ENCODE data around the gene B3GALT6. TPM values are rescaled to one million over a fixed set of nuclear protein-coding genes. Genes with fewer than 3 reads are reported as not detected.

Gene B3GALT6
- total RNA-seq, 1 experiment from 2014 or later = 8.6 TPM

GRCh38 chr1:1254667-1254998 is 22.6 kb downstream of the B3GALT6 start:
- H3K9me3 ChIP-seq (ENCODE audit: low read length) = no peaks in the 10 kb centered on the region
- H3K4me3 ChIP-seq (ENCODE audit: low read length) = no peak overlapping the region
- no peak overlapping the region for H3K27ac ChIP-seq (ENCODE audit: low read length)
- no peak for DNase-seq
- 0 out of 2 replicates have a peak, but pooled peaks cover 7% of the 10 kb centered on the region for H4K20me1 ChIP-seq (ENCODE audit: insufficient read depth, low read depth, low read length)
- H3K9me2 ChIP-seq (replicated peaks; ENCODE audit: insufficient read depth, low read length) = no peaks in the 10 kb centered on the region
- H3K79me2 ChIP-seq (ENCODE audit: low read length) = no peaks in the 10 kb centered on the region
- H3K4me1 ChIP-seq (ENCODE audit: low read length) = no peaks in the 10 kb centered on the region
- H2AFZ ChIP-seq (ENCODE audit: low read length) = no peak overlapping the region
- no peak overlapping the region for H3K4me2 ChIP-seq (ENCODE audit: low read depth, low read length, poor library complexity, severe bottlenecking)
- no peak overlapping the region for H3K9ac ChIP-seq (ENCODE audit: low read length)
- H3K36me3 ChIP-seq (ENCODE audit: insufficient read depth, low read length) = 0 out of 2 replicates have a peak, but pooled peaks cover 4% of the 10 kb centered on the region
- H3K27me3 ChIP-seq (ENCODE audit: low read length) = no peaks in the 10 kb centered on the region

- Histone ChIP-seq H3K79me2 (ENCODE audit: low read length) (no peaks in the 10 kb centered on the region), H3K9me3 (ENCODE audit: low read length) (no peaks in the 10 kb centered on the region), H3K27ac (ENCODE audit: low read length) (no peak overlapping the region), H3K27me3 (ENCODE audit: low read length) (no peaks in the 10 kb centered on the region), H3K4me1 (ENCODE audit: low read length) (no peaks in the 10 kb centered on the region), H3K4me2 (ENCODE audit: low read depth, low read length, poor library complexity, severe bottlenecking) (no peak overlapping the region), H2AFZ (ENCODE audit: low read length) (no peak overlapping the region), H4K20me1 (ENCODE audit: insufficient read depth, low read depth, low read length) (0 out of 2 replicates have a peak, but pooled peaks cover 7% of the 10 kb centered on the region), H3K9me2 (replicated peaks; ENCODE audit: insufficient read depth, low read length) (no peaks in the 10 kb centered on the region), H3K36me3 (ENCODE audit: insufficient read depth, low read length) (peaks cover 7% of the 10 kb centered on the region; the same call in 1 of the 2 replicates), H3K9ac (ENCODE audit: low read length) (no peak overlapping the region), H3K4me3 (ENCODE audit: low read length) (no peak overlapping the region)
- no peak for DNase-seq
Observed at GRCh38 chr1:1255078-1255477, 23.0 kb downstream of the B3GALT6 start.

GRCh38 chr1:1255611-1256010 is 23.6 kb downstream of the B3GALT6 start:
- H2AFZ ChIP-seq (ENCODE audit: low read length) = no peak overlapping the region
- H3K4me1 ChIP-seq (ENCODE audit: low read length) = no peaks in the 10 kb centered on the region
- no peak overlapping the region for H3K4me2 ChIP-seq (ENCODE audit: low read depth, low read length, poor library complexity, severe bottlenecking)
- H3K27ac ChIP-seq (ENCODE audit: low read length) = no peak overlapping the region
- H3K36me3 ChIP-seq (ENCODE audit: insufficient read depth, low read length) = peaks cover 8% of the 10 kb centered on the region; the same call in 1 of the 2 replicates
- no peaks in the 10 kb centered on the region for H3K9me2 ChIP-seq (replicated peaks; ENCODE audit: insufficient read depth, low read length)
- no peaks in the 10 kb centered on the region for H3K27me3 ChIP-seq (ENCODE audit: low read length)
- DNase-seq = no peak
- 0 out of 2 replicates have a peak, but pooled peaks cover 8% of the 10 kb centered on the region for H4K20me1 ChIP-seq (ENCODE audit: insufficient read depth, low read depth, low read length)
- H3K79me2 ChIP-seq (ENCODE audit: low read length) = no peaks in the 10 kb centered on the region
- H3K4me3 ChIP-seq (ENCODE audit: low read length) = no peak overlapping the region
- H3K9ac ChIP-seq (ENCODE audit: low read length) = no peak overlapping the region
- no peaks in the 10 kb centered on the region for H3K9me3 ChIP-seq (ENCODE audit: low read length)

- no peaks in the 10 kb centered on the region for H3K79me2 ChIP-seq (ENCODE audit: low read length)
- no peaks in the 10 kb centered on the region for H3K4me1 ChIP-seq (ENCODE audit: low read length)
- H3K9ac ChIP-seq (ENCODE audit: low read length) = no peak overlapping the region
- no peaks in the 10 kb centered on the region for H3K9me2 ChIP-seq (replicated peaks; ENCODE audit: insufficient read depth, low read length)
- H3K36me3 ChIP-seq (ENCODE audit: insufficient read depth, low read length) = peaks cover 8% of the 10 kb centered on the region
- H3K27me3 ChIP-seq (ENCODE audit: low read length) = no peaks in the 10 kb centered on the region
- H3K4me3 ChIP-seq (ENCODE audit: low read length) = no peak overlapping the region
- DNase-seq = no peak
- H3K4me2 ChIP-seq (ENCODE audit: low read depth, low read length, poor library complexity, severe bottlenecking) = no peak overlapping the region
- no peaks in the 10 kb centered on the region for H3K9me3 ChIP-seq (ENCODE audit: low read length)
- 0 out of 2 replicates have a peak, but pooled peaks cover 4% of the 10 kb centered on the region for H4K20me1 ChIP-seq (ENCODE audit: insufficient read depth, low read depth, low read length)
- H3K27ac ChIP-seq (ENCODE audit: low read length) = no peak overlapping the region
- no peak overlapping the region for H2AFZ ChIP-seq (ENCODE audit: low read length)
Observed at GRCh38 chr1:1256956-1257871, 25.2 kb downstream of the B3GALT6 start.

DNA sequence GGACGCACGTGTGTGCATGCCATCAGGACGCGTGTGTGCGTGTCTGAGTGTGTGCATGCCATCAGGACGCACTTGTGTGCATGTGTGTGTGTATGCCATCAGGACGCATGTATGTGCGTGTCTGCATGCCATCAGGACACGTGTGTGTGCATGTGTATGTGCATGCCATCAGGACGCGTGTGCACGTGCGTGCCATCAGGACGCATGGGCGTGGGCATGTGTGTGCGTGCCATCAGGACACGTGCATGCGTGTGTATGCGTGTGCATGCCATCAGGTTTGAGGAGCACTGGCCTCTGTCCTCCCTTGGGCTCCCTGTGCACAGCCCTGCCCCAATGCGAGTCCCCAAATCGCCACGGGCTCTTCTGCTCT is 27.1 kb downstream of the B3GALT6 start:
- Histone ChIP-seq H3K4me1 (ENCODE audit: low read length) (no peaks in the 10 kb centered on the region), H3K9ac (ENCODE audit: low read length) (no peak overlapping the region), H3K9me2 (replicated peaks; ENCODE audit: insufficient read depth, low read length) (no peaks in the 10 kb centered on the region), H3K4me2 (ENCODE audit: low read depth, low read length, poor library complexity, severe bottlenecking) (no peak overlapping the region), H3K27me3 (ENCODE audit: low read length) (no peaks in the 10 kb centered on the region), H3K27ac (ENCODE audit: low read length) (no peak overlapping the region), H2AFZ (ENCODE audit: low read length) (no peak overlapping the region), H3K4me3 (ENCODE audit: low read length) (no peak overlapping the region), H3K79me2 (ENCODE audit: low read length) (no peaks in the 10 kb centered on the region), H4K20me1 (ENCODE audit: insufficient read depth, low read depth, low read length) (0 out of 2 replicates have a peak, but pooled peaks cover 6% of the 10 kb centered on the region), H3K36me3 (ENCODE audit: insufficient read depth, low read length) (peaks cover 15% of the 10 kb centered on the region), H3K9me3 (ENCODE audit: low read length) (no peaks in the 10 kb centered on the region)
- DNase-seq = no peak

DNA sequence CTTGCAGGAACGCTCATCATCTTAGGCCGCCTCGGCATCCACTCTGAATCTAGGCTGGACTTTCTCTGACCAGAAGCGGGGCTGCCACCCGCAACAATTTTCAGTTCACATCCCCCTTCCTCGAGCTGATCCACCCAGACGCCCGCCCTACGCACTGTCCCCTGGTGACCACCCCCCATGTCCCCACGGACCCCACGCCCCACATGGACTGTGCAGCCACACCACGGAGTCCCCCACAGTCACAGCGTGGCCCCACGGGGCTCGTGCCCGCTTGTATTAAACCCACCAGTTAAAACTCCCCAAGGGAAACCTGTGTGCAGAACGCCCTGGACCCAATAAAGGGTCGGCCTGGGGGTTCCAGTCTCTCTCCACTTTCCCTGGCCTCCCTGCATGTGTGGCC is 27.5 kb downstream of the B3GALT6 start:
- H4K20me1 ChIP-seq (ENCODE audit: insufficient read depth, low read depth, low read length) = 0 out of 2 replicates have a peak, but pooled peaks cover 8% of the 10 kb centered on the region
- H3K4me1 ChIP-seq (ENCODE audit: low read length) = no peaks in the 10 kb centered on the region
- no peak overlapping the region for H3K9ac ChIP-seq (ENCODE audit: low read length)
- H3K9me2 ChIP-seq (replicated peaks; ENCODE audit: insufficient read depth, low read length) = no peaks in the 10 kb centered on the region
- no peaks in the 10 kb centered on the region for H3K27me3 ChIP-seq (ENCODE audit: low read length)
- no peak overlapping the region for H3K4me3 ChIP-seq (ENCODE audit: low read length)
- H3K27ac ChIP-seq (ENCODE audit: low read length) = no peak overlapping the region
- H3K9me3 ChIP-seq (ENCODE audit: low read length) = no peaks in the 10 kb centered on the region
- H3K36me3 ChIP-seq (ENCODE audit: insufficient read depth, low read length) = peaks cover 15% of the 10 kb centered on the region
- DNase-seq = no peak
- H3K79me2 ChIP-seq (ENCODE audit: low read length) = no peaks in the 10 kb centered on the region
- no peak overlapping the region for H3K4me2 ChIP-seq (ENCODE audit: low read depth, low read length, poor library complexity, severe bottlenecking)
- no peak overlapping the region for H2AFZ ChIP-seq (ENCODE audit: low read length)

GRCh38 chr1:1259951-1260600 is 28.0 kb downstream of the B3GALT6 start:
- H3K27ac ChIP-seq (ENCODE audit: low read length) = no peak overlapping the region
- no peaks in the 10 kb centered on the region for H3K27me3 ChIP-seq (ENCODE audit: low read length)
- H3K4me3 ChIP-seq (ENCODE audit: low read length) = no peak overlapping the region
- no peaks in the 10 kb centered on the region for H3K4me1 ChIP-seq (ENCODE audit: low read length)
- peaks cover 15% of the 10 kb centered on the region for H3K36me3 ChIP-seq (ENCODE audit: insufficient read depth, low read length)
- no peak overlapping the region for H3K4me2 ChIP-seq (ENCODE audit: low read depth, low read length, poor library complexity, severe bottlenecking)
- 0 out of 2 replicates have a peak, but pooled peaks cover 8% of the 10 kb centered on the region for H4K20me1 ChIP-seq (ENCODE audit: insufficient read depth, low read depth, low read length)
- DNase-seq = no peak
- no peak overlapping the region for H3K9ac ChIP-seq (ENCODE audit: low read length)
- no peaks in the 10 kb centered on the region for H3K9me3 ChIP-seq (ENCODE audit: low read length)
- no peaks in the 10 kb centered on the region for H3K79me2 ChIP-seq (ENCODE audit: low read length)
- H3K9me2 ChIP-seq (replicated peaks; ENCODE audit: insufficient read depth, low read length) = no peaks in the 10 kb centered on the region
- H2AFZ ChIP-seq (ENCODE audit: low read length) = no peak overlapping the region

GRCh38 chr1:1260843-1261560 is 29.0 kb downstream of the B3GALT6 start:
- no peak overlapping the region for H3K27ac ChIP-seq (ENCODE audit: low read length)
- H3K4me3 ChIP-seq (ENCODE audit: low read length) = no peak overlapping the region
- H3K36me3 ChIP-seq (ENCODE audit: insufficient read depth, low read length) = peaks cover 14% of the 10 kb centered on the region
- no peaks in the 10 kb centered on the region for H3K27me3 ChIP-seq (ENCODE audit: low read length)
- 0 out of 2 replicates have a peak, but pooled peaks cover 8% of the 10 kb centered on the region for H4K20me1 ChIP-seq (ENCODE audit: insufficient read depth, low read depth, low read length)
- DNase-seq = no peak
- no peak overlapping the region for H3K4me2 ChIP-seq (ENCODE audit: low read depth, low read length, poor library complexity, severe bottlenecking)
- no peaks in the 10 kb centered on the region for H3K9me2 ChIP-seq (replicated peaks; ENCODE audit: insufficient read depth, low read length)
- H3K79me2 ChIP-seq (ENCODE audit: low read length) = no peaks in the 10 kb centered on the region
- no peak overlapping the region for H2AFZ ChIP-seq (ENCODE audit: low read length)
- no peak overlapping the region for H3K9ac ChIP-seq (ENCODE audit: low read length)
- H3K9me3 ChIP-seq (ENCODE audit: low read length) = no peaks in the 10 kb centered on the region
- no peaks in the 10 kb centered on the region for H3K4me1 ChIP-seq (ENCODE audit: low read length)
